ENCODE data around the gene CAB39L.

The CAB39L gene

GRCh38 chr13:49302222-49302621 is 141.6 kb downstream of the CAB39L start:
- H3K4me2 ChIP-seq, result no peak overlapping the region
- H3K27me3 ChIP-seq (ENCODE audit: insufficient read depth, low read depth), result no peaks in the 10 kb centered on the region
- H3K36me3 ChIP-seq (ENCODE audit: insufficient read depth), result no peaks in the 10 kb centered on the region
- no peaks in the 10 kb centered on the region for H3K79me2 ChIP-seq (ENCODE audit: insufficient read depth, low read depth)
- H2AFZ ChIP-seq (ENCODE audit: low read depth), result no peak overlapping the region
- no peak overlapping the region for H3K9ac ChIP-seq
- H3K27ac ChIP-seq, result no peak overlapping the region
- H3K4me1 ChIP-seq (ENCODE audit: low read depth, poor library complexity, severe bottlenecking), result peaks cover 10% of the 10 kb centered on the region
- H3K4me3 ChIP-seq (IDR thresholded peaks at IDR 0.05; ENCODE audit: insufficient read depth, low read depth, low read length), result no peak overlapping the region
- no peaks in the 10 kb centered on the region for H4K20me1 ChIP-seq (ENCODE audit: insufficient read depth)
- TF ChIP-seq, protein P1, sequence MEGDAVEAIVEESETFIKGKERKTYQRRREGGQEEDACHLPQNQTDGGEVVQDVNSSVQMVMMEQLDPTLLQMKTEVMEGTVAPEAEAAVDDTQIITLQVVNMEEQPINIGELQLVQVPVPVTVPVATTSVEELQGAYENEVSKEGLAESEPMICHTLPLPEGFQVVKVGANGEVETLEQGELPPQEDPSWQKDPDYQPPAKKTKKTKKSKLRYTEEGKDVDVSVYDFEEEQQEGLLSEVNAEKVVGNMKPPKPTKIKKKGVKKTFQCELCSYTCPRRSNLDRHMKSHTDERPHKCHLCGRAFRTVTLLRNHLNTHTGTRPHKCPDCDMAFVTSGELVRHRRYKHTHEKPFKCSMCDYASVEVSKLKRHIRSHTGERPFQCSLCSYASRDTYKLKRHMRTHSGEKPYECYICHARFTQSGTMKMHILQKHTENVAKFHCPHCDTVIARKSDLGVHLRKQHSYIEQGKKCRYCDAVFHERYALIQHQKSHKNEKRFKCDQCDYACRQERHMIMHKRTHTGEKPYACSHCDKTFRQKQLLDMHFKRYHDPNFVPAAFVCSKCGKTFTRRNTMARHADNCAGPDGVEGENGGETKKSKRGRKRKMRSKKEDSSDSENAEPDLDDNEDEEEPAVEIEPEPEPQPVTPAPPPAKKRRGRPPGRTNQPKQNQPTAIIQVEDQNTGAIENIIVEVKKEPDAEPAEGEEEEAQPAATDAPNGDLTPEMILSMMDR (conservative IDR thresholded peaks at IDR 0.05; ENCODE audit: low read depth, low read length), result no peak

DNA sequence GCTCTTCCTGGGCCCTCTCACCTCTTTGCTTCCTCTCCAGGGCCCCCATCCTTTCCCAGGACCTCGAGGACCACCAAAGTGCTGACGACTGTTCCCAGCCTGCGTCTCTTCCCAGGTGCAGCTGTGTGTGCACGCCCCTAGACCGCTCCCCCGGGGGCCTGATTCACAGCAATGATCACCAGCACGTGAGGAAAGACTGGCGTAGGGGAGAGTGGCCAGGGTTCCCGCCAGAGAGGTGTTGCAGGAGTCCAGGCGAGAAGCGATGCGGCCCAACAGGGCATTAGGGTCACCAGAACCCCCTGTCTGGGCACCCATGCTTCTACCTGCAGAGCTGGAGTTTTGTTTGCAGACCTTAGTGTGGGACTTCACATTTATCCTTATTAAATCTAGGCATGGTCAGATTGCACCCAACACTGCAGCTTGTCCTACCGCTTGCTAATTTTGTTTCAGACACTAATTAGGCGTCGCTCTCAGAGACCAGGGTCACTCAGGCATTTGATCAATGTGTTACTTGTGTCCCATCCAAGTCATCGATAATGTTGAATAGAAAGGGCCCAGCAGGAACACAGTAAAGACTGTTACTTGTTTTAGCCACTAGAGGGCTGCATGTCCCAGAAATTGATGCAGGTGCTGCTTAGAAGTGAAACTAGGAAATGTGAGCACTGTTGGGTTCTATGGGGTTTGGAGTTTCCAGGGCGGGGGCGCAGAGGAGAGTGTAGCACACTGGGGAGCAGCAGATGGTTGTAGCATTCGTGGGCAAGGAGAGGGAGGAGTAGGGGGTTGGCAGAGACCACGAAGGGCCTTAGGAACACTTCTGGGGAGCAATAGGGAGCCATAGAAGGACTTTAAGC is 142.9 kb downstream of the CAB39L start:
- H4K20me1 ChIP-seq (ENCODE audit: insufficient read depth), result no peaks in the 10 kb centered on the region
- peak overlapping the region; percentile 50; the same call in 1 of the 2 replicates for H3K9ac ChIP-seq
- H3K4me2 ChIP-seq, result peak overlapping the region; percentile 34
- no peak overlapping the region for H3K27ac ChIP-seq
- peak overlapping the region; percentile 64; the same call in 1 of the 2 replicates for H2AFZ ChIP-seq (ENCODE audit: low read depth)
- no peaks in the 10 kb centered on the region for H3K27me3 ChIP-seq (ENCODE audit: insufficient read depth, low read depth)
- no peaks in the 10 kb centered on the region for H3K79me2 ChIP-seq (ENCODE audit: insufficient read depth, low read depth)
- H3K4me1 ChIP-seq (ENCODE audit: low read depth, poor library complexity, severe bottlenecking), result peaks cover 10% of the 10 kb centered on the region
- TF ChIP-seq, protein P1 (conservative IDR thresholded peaks at IDR 0.05; ENCODE audit: low read depth, low read length), result peak; percentile 84
- no peak overlapping the region for H3K4me3 ChIP-seq (IDR thresholded peaks at IDR 0.05; ENCODE audit: insufficient read depth, low read depth, low read length)
- no peaks in the 10 kb centered on the region for H3K36me3 ChIP-seq (ENCODE audit: insufficient read depth)

DNA sequence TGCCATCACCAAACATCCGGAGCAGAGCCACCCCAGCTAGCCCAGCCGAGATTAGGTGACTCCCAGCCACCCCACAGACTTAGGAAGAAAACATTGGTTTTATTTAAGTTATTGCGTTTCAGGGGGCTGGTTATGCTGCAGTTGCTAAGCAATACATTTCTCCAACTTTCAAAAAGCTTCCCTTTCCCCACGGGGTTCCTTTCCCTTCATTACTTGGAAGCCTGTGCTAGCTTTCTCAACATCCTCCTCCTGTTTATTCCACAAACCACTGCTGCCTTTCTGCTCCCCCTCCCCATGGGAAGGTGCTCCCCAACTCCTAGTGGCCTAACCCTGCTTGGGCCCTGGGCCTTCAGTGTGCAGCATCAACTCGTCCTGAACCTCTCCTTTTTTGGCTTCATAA is 143.6 kb downstream of the CAB39L start:
- Histone ChIP-seq H3K27ac (no peak overlapping the region), H3K27me3 (ENCODE audit: insufficient read depth, low read depth) (no peaks in the 10 kb centered on the region), H3K79me2 (ENCODE audit: insufficient read depth, low read depth) (no peaks in the 10 kb centered on the region), H2AFZ (ENCODE audit: low read depth) (no peak overlapping the region), H3K4me1 (ENCODE audit: low read depth, poor library complexity, severe bottlenecking) (peaks cover 10% of the 10 kb centered on the region), H3K9ac (no peak overlapping the region), H3K4me3 (IDR thresholded peaks at IDR 0.05; ENCODE audit: insufficient read depth, low read depth, low read length) (no peak overlapping the region), H3K36me3 (ENCODE audit: insufficient read depth) (no peaks in the 10 kb centered on the region), H4K20me1 (ENCODE audit: insufficient read depth) (no peaks in the 10 kb centered on the region), H3K4me2 (no peak overlapping the region)
- TF ChIP-seq, protein P1 (conservative IDR thresholded peaks at IDR 0.05; ENCODE audit: low read depth, low read length), result no peak

- Histone ChIP-seq H3K79me2 (ENCODE audit: insufficient read depth, low read depth) (no peaks in the 10 kb centered on the region), H3K27me3 (ENCODE audit: insufficient read depth, low read depth) (no peaks in the 10 kb centered on the region), H3K36me3 (ENCODE audit: insufficient read depth) (no peaks in the 10 kb centered on the region), H2AFZ (ENCODE audit: low read depth) (no peak overlapping the region), H3K4me3 (IDR thresholded peaks at IDR 0.05; ENCODE audit: insufficient read depth, low read depth, low read length) (no peak overlapping the region), H3K4me2 (no peak overlapping the region), H4K20me1 (ENCODE audit: insufficient read depth) (no peaks in the 10 kb centered on the region), H3K9ac (no peak overlapping the region), H3K27ac (no peak overlapping the region), H3K4me1 (ENCODE audit: low read depth, poor library complexity, severe bottlenecking) (peaks cover 10% of the 10 kb centered on the region)
- TF ChIP-seq, protein P1 (conservative IDR thresholded peaks at IDR 0.05; ENCODE audit: low read depth, low read length), result no peak
These were observed 144.8 kb downstream of the CAB39L start for GRCh38 chr13:49298903-49299605.

Measured in KMS-11 (cell line).